ENCODE data around the gene REG4.

The REG4 gene

GRCh38 chr1:119766374-119766794 is 44.9 kb downstream of the REG4 start:
- no peak for ATAC-seq
- TF ChIP-seq ESRRG (CRISPR knock-in tag; IDR thresholded peaks at IDR 0.05) = no peak
- TF ChIP-seq PATZ1 (CRISPR knock-in tag; IDR thresholded peaks at IDR 0.05; ENCODE audit: borderline replicate concordance) = no peak
- no peak for TF ChIP-seq PPARA (CRISPR knock-in tag; IDR thresholded peaks at IDR 0.05; ENCODE audit: borderline replicate concordance)
- no peak for TF ChIP-seq BACH2 (CRISPR knock-in tag; IDR thresholded peaks at IDR 0.05; ENCODE audit: borderline replicate concordance)
- no peak for TF ChIP-seq OSR1 (CRISPR knock-in tag; IDR thresholded peaks at IDR 0.05)
- no peak for TF ChIP-seq CREB5 (CRISPR knock-in tag; IDR thresholded peaks at IDR 0.05; ENCODE audit: low read depth)
- TF ChIP-seq, protein P1, sequence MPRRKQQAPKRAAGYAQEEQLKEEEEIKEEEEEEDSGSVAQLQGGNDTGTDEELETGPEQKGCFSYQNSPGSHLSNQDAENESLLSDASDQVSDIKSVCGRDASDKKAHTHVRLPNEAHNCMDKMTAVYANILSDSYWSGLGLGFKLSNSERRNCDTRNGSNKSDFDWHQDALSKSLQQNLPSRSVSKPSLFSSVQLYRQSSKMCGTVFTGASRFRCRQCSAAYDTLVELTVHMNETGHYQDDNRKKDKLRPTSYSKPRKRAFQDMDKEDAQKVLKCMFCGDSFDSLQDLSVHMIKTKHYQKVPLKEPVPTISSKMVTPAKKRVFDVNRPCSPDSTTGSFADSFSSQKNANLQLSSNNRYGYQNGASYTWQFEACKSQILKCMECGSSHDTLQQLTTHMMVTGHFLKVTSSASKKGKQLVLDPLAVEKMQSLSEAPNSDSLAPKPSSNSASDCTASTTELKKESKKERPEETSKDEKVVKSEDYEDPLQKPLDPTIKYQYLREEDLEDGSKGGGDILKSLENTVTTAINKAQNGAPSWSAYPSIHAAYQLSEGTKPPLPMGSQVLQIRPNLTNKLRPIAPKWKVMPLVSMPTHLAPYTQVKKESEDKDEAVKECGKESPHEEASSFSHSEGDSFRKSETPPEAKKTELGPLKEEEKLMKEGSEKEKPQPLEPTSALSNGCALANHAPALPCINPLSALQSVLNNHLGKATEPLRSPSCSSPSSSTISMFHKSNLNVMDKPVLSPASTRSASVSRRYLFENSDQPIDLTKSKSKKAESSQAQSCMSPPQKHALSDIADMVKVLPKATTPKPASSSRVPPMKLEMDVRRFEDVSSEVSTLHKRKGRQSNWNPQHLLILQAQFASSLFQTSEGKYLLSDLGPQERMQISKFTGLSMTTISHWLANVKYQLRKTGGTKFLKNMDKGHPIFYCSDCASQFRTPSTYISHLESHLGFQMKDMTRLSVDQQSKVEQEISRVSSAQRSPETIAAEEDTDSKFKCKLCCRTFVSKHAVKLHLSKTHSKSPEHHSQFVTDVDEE (CRISPR knock-in tag; IDR thresholded peaks at IDR 0.05) = no peak
- no peak for TF ChIP-seq ISL1 (CRISPR knock-in tag; IDR thresholded peaks at IDR 0.05)
- no peak for TF ChIP-seq ARNTL (CRISPR knock-in tag; IDR thresholded peaks at IDR 0.05; ENCODE audit: borderline replicate concordance, low read depth)
- TF ChIP-seq, protein P2, sequence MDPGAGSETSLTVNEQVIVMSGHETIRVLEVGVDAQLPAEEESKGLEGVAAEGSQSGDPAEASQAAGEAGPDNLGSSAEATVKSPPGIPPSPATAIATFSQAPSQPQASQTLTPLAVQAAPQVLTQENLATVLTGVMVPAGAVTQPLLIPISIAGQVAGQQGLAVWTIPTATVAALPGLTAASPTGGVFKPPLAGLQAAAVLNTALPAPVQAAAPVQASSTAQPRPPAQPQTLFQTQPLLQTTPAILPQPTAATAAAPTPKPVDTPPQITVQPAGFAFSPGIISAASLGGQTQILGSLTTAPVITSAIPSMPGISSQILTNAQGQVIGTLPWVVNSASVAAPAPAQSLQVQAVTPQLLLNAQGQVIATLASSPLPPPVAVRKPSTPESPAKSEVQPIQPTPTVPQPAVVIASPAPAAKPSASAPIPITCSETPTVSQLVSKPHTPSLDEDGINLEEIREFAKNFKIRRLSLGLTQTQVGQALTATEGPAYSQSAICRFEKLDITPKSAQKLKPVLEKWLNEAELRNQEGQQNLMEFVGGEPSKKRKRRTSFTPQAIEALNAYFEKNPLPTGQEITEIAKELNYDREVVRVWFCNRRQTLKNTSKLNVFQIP (CRISPR knock-in tag; IDR thresholded peaks at IDR 0.05; ENCODE audit: borderline replicate concordance, low read depth) = no peak
- no peak for TF ChIP-seq TOX (CRISPR knock-in tag; IDR thresholded peaks at IDR 0.05; ENCODE audit: borderline replicate concordance)
- no peak for TF ChIP-seq RARB (CRISPR knock-in tag; IDR thresholded peaks at IDR 0.05)
- TF ChIP-seq SNAI2 (CRISPR knock-in tag; IDR thresholded peaks at IDR 0.05) = no peak
- no peak for TF ChIP-seq ZNF70 (CRISPR knock-in tag; IDR thresholded peaks at IDR 0.05)
- TF ChIP-seq ZNF565 (CRISPR knock-in tag; conservative IDR thresholded peaks at IDR 0.05; ENCODE audit: low read depth) = no peak
- no peak for TF ChIP-seq ZFP30 (CRISPR knock-in tag; IDR thresholded peaks at IDR 0.05)

DNA sequence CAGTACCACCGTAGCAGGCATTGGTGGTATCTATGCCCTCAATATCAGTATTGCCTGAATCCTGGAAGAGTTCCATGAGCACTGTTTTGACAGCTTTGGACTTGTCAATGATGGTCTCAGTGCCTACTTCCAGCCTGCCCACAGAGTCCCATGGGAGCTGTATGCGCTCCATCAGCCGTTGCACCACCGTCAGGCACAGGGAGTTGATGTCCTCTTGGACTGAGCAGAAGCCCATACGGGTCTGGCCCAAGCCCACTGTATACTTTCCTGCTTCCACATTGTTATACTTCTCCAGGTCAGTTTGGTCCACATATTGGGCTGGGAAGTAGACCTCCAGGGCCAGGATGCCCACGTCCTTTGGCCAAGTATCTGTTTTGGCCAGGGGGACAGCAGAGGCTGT is 47.0 kb downstream of the REG4 start:
- TF ChIP-seq ZC3H10 (CRISPR knock-in tag; IDR thresholded peaks at IDR 0.05) (no peak), SNAI2 (CRISPR knock-in tag; IDR thresholded peaks at IDR 0.05) (no peak), ZNF70 (CRISPR knock-in tag; IDR thresholded peaks at IDR 0.05) (no peak), ARNTL (CRISPR knock-in tag; IDR thresholded peaks at IDR 0.05; ENCODE audit: borderline replicate concordance, low read depth) (no peak), PATZ1 (CRISPR knock-in tag; IDR thresholded peaks at IDR 0.05; ENCODE audit: borderline replicate concordance) (no peak), ISL1 (CRISPR knock-in tag; IDR thresholded peaks at IDR 0.05) (no peak)
- ATAC-seq = no peak

GRCh38 chr1:119762953-119763352 is 48.3 kb downstream of the REG4 start:
- TF ChIP-seq TOX (CRISPR knock-in tag; IDR thresholded peaks at IDR 0.05; ENCODE audit: borderline replicate concordance) (no peak), CSRNP3 (CRISPR knock-in tag; IDR thresholded peaks at IDR 0.05) (no peak), ISL1 (CRISPR knock-in tag; IDR thresholded peaks at IDR 0.05) (no peak)
- no peak for ATAC-seq
